Fibroblast of lung (primary cell): ENCODE data around the gene SLC31A1. TPM values are rescaled to one million over a fixed set of nuclear protein-coding genes. Genes with fewer than 3 reads are reported as not detected.

Experiments used
- DNase-seq, 2 donors: peaks; one replicate each; pipeline versions ENCODE4 v3.0.0 to v3.0.0-alpha.2; 2010; ENCODE audit warnings: low read depth in 2 of 2
- H2AFZ ChIP-seq: 2 replicates; pipeline ENCODE4 v1.5.1; 2012; ENCODE audit warnings: low read length, control low read depth, inconsistent platforms
- H3K27ac ChIP-seq: 2 replicates; pipeline ENCODE4 v1.5.1; 2011; ENCODE audit warnings: low read length, control low read depth; ENCODE audit not compliant: insufficient read depth
- H3K27me3 ChIP-seq: 2 replicates; pipeline ENCODE4 v1.5.1; 2011; ENCODE audit warnings: mild to moderate bottlenecking, low read length; ENCODE audit not compliant: control insufficient read depth, insufficient read depth
- H3K36me3 ChIP-seq: 2 replicates; pipeline ENCODE4 v1.5.1; 2011; ENCODE audit warnings: low read length; ENCODE audit not compliant: control insufficient read depth, insufficient read depth
- H3K4me1 ChIP-seq: 2 replicates; pipeline ENCODE4 v1.5.1; 2011; ENCODE audit warnings: low read length; ENCODE audit not compliant: control insufficient read depth, insufficient read depth; ENCODE audit errors: extremely low read depth
- H3K4me2 ChIP-seq: 2 replicates; pipeline ENCODE4 v1.5.1; 2011; ENCODE audit warnings: low read length, control low read depth; ENCODE audit not compliant: insufficient read depth; ENCODE audit errors: extremely low read depth
- H3K4me3 ChIP-seq, 4 experiments: fragments of 200-600 bp in 1 of 4; sonication (generic) in 1 of 4; replicated peaks in 1 of 4; 2 replicates each; pipeline ENCODE4 v1.5.1; 2011 to 2016; ENCODE audit warnings: low read length in 4 of 4, low read depth in 3 of 4, mild to moderate bottlenecking in 3 of 4, control low read depth in 2 of 4, inconsistent platforms in 1 of 4, mixed read lengths in 1 of 4; ENCODE audit not compliant: insufficient read depth in 1 of 4; ENCODE audit errors: control extremely low read depth in 1 of 4
- H3K79me2 ChIP-seq: 2 replicates; pipeline ENCODE4 v1.5.1; 2012; ENCODE audit warnings: mild to moderate bottlenecking, low read length, inconsistent platforms; ENCODE audit not compliant: control insufficient read depth, insufficient read depth
- H3K9ac ChIP-seq: 2 replicates; pipeline ENCODE4 v1.5.1; 2011; ENCODE audit warnings: mild to moderate bottlenecking, low read length, control low read depth; ENCODE audit not compliant: insufficient read depth
- H3K9me3 ChIP-seq: 2 replicates; pipeline ENCODE4 v1.5.1; 2012; ENCODE audit warnings: low read depth, low read length; ENCODE audit not compliant: control insufficient read depth, insufficient read depth
- H4K20me1 ChIP-seq: 2 replicates; pipeline ENCODE4 v1.5.1; 2011; ENCODE audit warnings: low read length; ENCODE audit not compliant: control insufficient read depth, insufficient read depth; ENCODE audit errors: extremely low read depth
- CTCF ChIP-seq, 2 donors: IDR thresholded peaks in 1 of 2; conservative IDR thresholded peaks in 1 of 2; 1 replicate in 1 of 2; 2 replicates in 1 of 2; pipeline ENCODE4 v1.5.1; 2011 to 2012; ENCODE audit warnings: low read length in 2 of 2, control low read depth in 1 of 2, inconsistent platforms in 1 of 2, low read depth in 1 of 2, mild to moderate bottlenecking in 1 of 2
- EZH2 ChIP-seq: IDR thresholded peaks from 2 replicates; pipeline ENCODE4 v1.5.1; 2012; ENCODE audit warnings: low read length, control low read depth, mild to moderate bottlenecking; ENCODE audit errors: missing control alignments
- polyA plus RNA-seq, 2 donors: library from polyadenylated mRNA; depleted of rRNA in 1 of 2; stranded (reverse) in 1 of 2; unstranded in 1 of 2; fragments of >200 nt; gene quantifications; 2 replicates each; pipeline ENCODE4 v1.2.1, GENCODE V29; 2011 to 2012; ENCODE audit warnings: missing spikeins in 1 of 2
- total RNA-seq: library from RNA; depleted of rRNA; stranded (reverse); fragments of >200 nt; gene quantifications from 2 replicates; pipeline ENCODE4 v1.2.1, GENCODE V29; 2014

Gene SLC31A1
- total and polyA plus RNA-seq, 2 donors (not counting 1 experiment from before 2014, with no cell fraction given) = 33.0 to 44.4 TPM

GRCh38 chr9:113269871-113270270, 48.5 kb downstream of the SLC31A1 start:
- Histone ChIP-seq H3K79me2 (peaks cover 9% of the 10 kb centered on the region), H3K4me2 (no peak overlapping the region), H3K9ac (no peak overlapping the region), H3K9me3 (no peaks in the 10 kb centered on the region), H3K27ac (no peak overlapping the region), H4K20me1 (no peaks in the 10 kb centered on the region), H2AFZ (no peak overlapping the region), H3K36me3 (peaks cover 2% of the 10 kb centered on the region), H3K27me3 (no peaks in the 10 kb centered on the region), H3K4me1 (peaks cover 5% of the 10 kb centered on the region), H3K4me3 (no peak overlapping the region)
- TF ChIP-seq EZH2 (no peak), CTCF (conservative IDR thresholded peaks at IDR 0.05 in 1 of 2, IDR thresholded peaks at IDR 0.05 in 1 of 2; ENCODE audit: low read depth in 1 of 2, low read length in 2 of 2) (no peak)
- DNase-seq = no peak

GRCh38 chr9:113274474-113275156, 53.3 kb downstream of the SLC31A1 start:
- peak overlapping the region; percentile 89 for H3K9ac ChIP-seq
- H3K79me2 ChIP-seq = peaks cover 25% of the 10 kb centered on the region
- DNase-seq = peak; percentile 43 to 76
- peaks cover 5% of the 10 kb centered on the region for H3K4me1 ChIP-seq
- peak overlapping the region; percentile 90 for H3K4me2 ChIP-seq
- peaks cover 2% of the 10 kb centered on the region for H3K36me3 ChIP-seq
- H2AFZ ChIP-seq = peak overlapping the region; percentile 54
- peak overlapping the region; percentile 95 for H3K27ac ChIP-seq
- TF ChIP-seq CTCF (conservative IDR thresholded peaks at IDR 0.05 in 1 of 2, IDR thresholded peaks at IDR 0.05 in 1 of 2; ENCODE audit: low read depth in 1 of 2, low read length in 2 of 2) (peak; percentile 47 to 70), EZH2 (no peak)
- H3K9me3 ChIP-seq = no peaks in the 10 kb centered on the region
- no peaks in the 10 kb centered on the region for H4K20me1 ChIP-seq
- H3K27me3 ChIP-seq = no peaks in the 10 kb centered on the region
- peak overlapping the region; percentile 64 to 87 (median 74) for H3K4me3 ChIP-seq

- Histone ChIP-seq H3K4me2 (peak within 1 kb of the TSS; percentile 90), H4K20me1 (no peaks in the 10 kb centered on the region), H3K9ac (peak within 1 kb of the TSS; percentile 89), H3K4me3 (peak within 1 kb of the TSS; percentile 64 to 87 (median 74)), H2AFZ (peak within 1 kb of the TSS; percentile 71), H3K27me3 (no peaks in the 10 kb centered on the region), H3K36me3 (peaks cover 7% of the 10 kb centered on the region), H3K79me2 (peaks cover 25% of the 10 kb centered on the region), H3K9me3 (no peaks in the 10 kb centered on the region), H3K4me1 (peaks cover 5% of the 10 kb centered on the region), H3K27ac (peak within 1 kb of the TSS; percentile 95)
- peak; percentile 99 for DNase-seq
- TF ChIP-seq EZH2 = no peak
- TF ChIP-seq CTCF (conservative IDR thresholded peaks at IDR 0.05 in 1 of 2, IDR thresholded peaks at IDR 0.05 in 1 of 2; ENCODE audit: low read depth in 1 of 2, low read length in 2 of 2) = no peak
These were observed 54.1 kb downstream of the SLC31A1 start, which contains the start of the genes CDC26 and PRPF4 for GRCh38 chr9:113275157-113276131. TSS of gene CDC26 (minus strand) at chr9:113275572. CDS start at chr9:113272507, 3,065 bp downstream. TSS of gene PRPF4 (plus strand) at chr9:113275658. CDS start at chr9:113275744, 86 bp downstream.
